Embryonic facial prominence (tissue), 1 donor: ENCODE results near the gene LEPROT.

Experiments
- DNase-seq: peaks from one replicate; pipeline ENCODE4 v3.0.0-alpha.2; 2016; ENCODE audit errors: extremely low spot score

Gene LEPROT

DNA sequence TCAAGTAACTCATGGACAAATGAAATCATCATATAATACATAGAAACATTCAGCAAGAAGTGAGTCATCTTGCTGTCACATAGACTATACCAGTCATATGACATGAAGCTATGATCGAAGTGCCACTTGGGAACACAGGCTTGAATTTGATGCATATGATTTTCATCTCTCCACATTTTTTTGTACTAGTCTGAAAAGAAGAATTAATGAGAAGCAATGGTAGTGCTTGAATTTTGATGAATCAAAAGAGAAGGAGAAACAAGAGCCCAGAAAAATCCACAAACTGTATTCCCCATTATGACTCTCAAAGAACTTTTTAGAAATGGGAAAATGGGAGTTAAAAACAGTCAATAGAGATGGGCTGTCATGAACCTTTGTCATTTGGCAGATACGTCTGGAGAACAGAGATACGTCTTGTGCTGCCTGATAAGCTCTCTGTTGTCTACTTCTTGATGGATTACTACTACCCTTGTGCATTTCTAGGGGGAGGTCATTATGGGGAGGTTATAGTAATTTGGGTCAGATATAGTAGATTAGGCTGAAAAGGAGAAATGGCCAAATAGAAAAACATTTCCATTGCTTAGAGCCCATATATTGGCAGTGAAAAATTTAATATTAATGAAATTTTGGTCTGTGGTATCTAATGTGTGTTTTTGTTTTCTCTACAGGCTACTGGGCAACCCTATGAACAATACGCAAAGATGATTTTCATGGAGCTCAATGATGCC is 8.0 kb upstream of the LEPROT start:
- no peak for DNase-seq

DNA sequence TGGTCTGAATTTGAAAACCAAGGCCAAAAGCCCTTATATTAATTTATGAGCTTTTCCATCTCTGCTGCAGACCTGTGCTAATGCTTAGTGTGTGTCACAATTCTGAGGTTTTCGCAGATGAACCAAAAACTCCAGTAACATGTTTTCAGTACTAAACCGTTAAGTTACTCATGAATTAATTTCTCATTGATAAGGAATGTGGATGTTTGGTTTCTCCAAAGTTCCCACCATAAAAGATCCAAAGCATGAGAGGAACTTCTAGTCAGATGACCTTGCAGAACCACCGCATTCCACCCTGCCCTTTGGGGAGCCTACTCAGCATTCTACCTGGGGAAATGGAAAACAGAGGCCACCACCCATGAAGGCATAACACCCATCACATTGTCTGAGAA is 7.5 kb upstream of the LEPROT start:
- no peak for DNase-seq

DNA sequence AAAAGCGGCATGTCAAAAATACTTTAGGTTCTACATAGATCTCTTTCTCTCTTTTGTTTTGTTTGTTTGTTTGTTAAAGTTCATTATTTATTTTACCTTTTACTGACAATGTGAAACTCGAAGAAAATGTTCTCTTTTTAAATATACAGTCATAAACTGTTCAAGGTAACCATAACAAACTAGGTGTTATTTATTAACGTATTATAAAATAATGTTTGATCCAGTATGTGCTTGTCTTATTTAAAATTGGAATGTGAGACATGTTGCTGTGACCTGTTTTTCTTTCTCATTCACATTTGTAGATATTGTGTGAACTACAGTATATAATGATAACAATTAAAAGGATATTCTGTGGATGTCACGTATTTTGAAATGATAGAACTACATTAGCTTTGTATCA is 5.9 kb upstream of the LEPROT start:
- no peak for DNase-seq

DNA sequence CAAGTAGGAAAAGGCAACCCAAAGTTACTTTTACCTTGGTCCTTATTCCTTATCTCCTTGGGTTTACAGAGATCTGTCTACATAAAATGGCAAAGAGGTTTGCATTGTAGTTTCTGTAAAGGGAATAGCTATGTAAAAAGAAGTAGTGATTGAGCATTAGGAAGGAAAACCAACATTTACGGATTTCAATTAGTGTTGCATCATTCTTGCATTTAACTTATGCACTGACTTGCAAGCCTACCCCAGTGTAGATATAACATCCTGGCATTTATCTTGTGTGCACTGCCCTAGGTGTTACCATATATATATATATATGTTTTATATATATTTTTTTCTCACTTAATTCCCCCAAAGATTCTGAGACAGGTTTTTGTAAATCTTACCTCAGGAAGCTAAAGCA is 3.7 kb upstream of the LEPROT start:
- no peak for DNase-seq

DNA sequence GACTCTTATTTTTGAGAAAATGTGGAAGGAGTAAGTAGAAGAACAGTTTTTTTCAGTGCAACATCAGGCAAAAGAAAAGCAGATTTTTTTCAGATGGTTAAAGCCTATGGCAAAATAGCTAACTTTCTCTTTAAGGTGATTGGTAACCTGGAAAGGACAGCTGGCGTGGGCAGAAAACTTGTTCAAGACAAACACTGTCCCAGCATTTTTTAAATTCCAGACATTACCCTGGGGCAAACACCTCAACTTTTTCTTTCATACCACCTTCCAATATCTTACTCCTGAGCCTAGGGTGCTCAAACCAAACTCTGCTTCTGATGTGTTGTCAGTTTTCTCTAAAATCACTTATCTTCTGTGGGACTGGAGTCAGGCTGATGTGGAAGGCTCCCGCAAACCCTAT is 2.7 kb upstream of the LEPROT start:
- DNase-seq = no peak

DNA sequence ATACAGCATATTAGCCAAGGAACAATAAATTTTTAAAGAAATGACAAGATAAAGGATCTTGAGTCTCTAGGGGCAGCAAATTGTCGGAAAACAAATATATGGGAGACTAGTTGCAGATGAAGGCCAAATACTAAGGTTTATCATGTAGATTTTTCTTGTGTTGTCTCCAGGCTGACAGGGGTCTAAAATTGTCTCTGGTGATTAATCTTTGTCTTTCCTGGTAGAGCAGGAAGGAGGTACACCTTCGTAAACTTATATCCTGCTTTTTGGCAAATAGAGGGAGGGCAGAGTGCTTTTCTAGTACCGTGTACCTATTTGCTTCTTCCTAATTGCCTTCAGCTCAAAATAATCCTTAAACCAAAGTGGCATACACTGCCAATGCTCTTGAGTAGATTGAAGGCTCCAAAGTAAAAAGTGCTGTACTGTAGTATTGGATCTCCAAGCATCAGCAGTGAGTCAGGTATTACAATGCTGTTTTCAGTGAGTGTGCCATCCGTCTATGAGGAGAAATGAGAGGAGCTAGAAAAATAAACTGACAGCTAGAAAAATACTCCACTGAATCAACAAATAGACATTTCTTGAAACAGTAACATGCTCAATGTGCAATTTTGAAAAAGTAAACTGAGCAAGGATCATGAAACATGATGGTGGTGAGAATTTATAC is 1.8 kb upstream of the LEPROT start:
- DNase-seq = no peak

DNA sequence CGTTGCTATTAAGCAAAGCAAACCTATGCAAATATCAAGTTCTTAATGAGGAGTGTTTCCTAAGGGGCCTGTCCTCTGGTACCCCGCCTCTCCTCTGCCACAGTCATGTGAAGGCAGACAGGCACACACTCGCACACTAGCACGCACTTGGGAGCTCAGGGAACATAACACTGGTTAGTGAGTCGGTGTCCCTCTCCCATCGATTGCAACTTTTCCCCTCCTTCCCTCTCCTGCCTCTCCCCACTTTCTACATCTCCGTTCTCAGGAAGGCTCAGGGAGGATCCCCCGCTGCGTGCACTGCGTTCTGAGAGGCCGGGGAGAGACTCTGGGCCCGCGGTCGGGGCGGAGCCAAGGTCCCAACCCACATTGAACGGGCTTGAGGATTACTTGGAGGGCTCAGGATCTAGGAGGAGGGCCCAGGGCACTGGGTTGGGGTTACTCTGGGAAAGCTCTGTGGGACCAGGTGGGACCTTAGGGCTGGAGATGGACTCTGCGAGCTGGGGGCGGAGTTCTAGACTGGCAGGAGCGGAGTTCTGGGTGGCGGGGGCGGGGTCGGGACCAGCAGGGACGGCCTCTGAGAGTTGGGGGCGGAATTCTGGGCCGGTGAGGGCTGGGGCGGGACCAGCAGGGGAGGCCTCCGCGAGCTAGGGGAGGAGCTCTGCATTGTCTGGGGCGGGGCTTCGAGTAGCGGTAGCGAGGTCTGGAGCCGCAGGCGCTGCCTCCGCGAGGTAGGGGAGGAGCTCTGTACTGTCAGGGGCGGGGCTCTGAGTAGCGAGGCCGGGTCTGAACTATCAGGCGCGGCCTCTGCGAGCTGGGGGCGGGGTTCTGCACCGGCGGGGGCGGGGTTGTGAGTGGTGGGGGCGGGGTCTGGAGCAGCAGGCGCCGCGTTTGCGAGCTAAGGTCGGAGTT is 533 bp upstream of the LEPROT start:
- DNase-seq = peak; percentile 98

DNA sequence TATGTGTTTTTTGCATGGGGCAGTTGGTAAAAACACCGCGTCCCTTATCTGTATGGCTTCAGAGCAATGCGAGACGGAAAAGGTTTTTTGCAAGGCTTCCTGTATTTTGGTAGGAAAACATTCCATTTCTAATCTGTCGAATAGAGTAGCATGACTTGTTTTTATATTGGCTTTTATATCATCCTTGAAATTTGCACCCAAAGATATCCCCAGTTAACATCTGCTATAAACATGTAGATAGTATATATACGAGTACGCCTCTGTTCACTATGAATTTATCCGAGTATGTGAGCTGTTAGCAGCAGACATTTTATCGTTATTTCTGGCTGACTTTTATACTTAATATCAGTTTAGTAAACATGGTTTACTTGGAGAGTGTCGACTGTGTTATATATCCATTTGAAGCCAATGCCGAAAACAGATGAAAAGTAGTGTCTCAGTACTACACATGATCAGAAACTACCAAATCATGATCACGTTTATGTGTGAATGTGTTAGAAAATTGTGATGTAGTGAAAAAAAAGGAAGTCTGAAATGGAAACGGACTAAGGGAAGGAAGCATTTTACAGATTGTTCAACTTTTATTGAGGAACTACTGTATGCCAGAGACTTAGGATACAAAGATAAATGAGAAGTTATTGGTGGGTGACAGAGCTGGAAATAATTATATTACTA is 1.0 kb downstream of the LEPROT start:
- no peak for DNase-seq

DNA sequence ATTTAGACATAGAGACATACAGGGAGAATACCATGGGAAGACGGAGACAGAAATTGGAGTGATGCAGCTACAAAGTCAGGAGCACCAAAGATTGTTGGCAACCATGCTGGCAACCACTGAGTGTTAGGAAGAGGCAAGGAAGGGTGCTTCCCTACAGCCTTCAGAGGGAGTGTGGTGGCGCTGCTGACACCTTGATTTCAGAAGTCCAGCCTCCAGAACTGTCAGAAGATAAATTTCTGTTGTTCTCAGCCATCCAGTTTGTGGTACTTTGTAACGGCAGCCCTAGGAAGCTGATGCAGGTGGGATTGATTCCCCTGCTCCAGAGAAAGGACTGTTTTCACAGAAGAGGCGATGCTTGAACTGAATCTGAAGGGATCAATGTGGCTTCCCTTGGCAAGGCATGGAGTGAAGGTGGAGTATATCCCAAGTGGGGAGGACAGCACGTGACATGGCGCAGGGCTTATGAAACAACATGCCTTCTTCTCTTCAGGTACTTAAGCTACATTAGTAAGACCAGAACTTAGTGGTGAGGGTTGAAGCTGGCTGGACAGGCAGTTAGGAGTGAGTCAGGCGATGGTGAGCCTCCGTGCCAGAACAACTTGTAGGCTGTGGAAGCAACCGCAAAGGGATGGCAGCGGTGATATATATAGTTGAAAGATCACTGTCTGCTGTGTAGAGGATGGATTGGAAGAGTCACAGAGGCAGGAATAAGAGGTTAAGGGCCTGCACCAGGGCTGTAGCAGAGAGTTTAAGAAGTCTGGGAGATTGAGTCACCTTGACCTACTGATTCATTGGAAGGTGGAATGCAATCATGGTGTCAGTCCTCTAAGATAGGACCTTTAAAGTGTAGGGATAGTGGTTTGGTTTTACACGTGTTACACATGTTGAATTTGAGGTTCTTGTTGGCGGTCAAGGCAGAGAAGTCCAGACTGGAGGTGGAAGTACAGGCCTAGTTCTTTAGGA is 2.1 kb downstream of the LEPROT start:
- no peak for DNase-seq

DNA sequence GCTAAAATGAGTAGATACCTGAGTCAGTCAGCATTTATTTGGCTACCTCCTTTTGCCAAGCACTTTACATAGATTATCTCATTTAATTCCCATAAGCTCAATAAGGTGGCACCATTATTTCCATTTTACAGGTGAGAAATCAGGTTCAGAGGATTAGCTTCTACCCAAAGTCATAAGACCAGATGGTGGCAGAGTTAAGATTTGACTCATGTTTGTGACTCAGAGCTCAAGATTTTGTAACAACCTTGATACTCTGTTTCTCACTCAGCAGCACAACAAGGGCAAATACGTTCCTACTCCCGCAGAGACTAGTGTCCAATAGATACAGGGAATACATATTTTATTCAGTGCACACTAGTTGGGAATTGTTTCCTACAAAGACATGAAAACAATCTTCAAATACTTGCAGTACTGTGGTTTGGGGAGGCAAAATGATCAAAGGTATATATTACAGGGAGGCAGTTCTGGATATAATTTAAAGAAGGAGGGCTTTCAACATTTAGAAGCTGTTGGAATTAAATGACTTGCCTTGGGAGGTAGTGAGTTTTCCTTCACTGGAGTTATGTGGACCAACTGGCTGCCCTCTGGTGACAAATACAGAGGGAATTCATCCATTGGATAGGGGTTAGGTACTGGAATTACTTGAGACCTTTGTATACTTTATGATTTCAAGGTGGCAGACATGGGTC is 3.6 kb downstream of the LEPROT start:
- no peak for DNase-seq

DNA sequence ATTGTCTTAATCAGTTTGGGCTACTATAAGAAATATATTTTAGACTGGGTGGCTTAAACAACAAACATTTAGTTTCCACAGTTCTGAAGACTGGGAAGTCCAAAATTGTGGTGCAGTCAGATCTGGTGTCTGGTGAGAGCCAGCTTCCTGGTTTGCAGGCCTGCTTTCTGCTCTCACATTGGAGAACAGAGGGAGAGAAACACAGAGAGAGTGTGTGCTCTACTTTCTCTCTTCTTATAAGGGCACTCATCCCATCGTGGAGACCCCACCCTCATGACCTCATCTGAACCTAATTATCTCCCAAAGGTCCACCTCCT is 4.1 kb downstream of the LEPROT start:
- no peak for DNase-seq

DNA sequence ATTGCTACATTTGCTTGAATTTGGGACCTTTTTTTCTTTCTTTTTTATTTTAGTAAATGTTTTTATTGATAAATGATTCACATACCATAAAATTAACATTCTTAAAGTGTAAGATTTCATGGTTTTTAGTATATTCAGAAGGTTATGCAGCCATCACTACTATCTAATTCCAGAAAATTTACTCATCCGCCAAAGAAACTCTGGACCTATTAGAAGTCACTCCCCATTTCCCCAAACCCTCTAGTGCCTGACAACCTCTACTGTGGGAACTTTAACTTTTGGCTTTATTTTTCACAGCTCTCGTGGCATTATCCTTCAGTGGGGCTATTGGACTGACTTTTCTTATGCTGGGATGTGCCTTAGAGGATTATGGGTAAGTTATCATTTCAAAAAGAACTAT is 4.5 kb downstream of the LEPROT start:
- DNase-seq = no peak

DNA sequence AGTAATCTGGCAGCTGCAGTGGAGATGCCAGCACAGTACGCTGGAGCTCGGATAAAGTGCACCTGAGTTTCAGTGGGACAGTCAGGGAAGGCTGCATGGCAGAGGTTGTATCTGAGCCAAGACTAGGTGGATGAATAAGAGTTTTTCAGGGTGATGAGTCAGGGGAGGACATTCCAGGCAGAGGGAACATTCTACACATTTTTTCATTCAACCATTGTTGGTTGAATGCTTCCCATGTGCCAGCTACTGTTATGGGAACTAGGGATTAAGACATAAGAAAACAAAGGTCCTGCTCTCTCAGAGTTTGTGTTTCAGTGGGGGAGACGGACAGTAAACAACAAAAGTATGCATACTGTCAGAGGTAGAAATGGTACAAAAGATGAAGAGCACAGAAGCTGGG is 5.2 kb downstream of the LEPROT start:
- no peak for DNase-seq

DNA sequence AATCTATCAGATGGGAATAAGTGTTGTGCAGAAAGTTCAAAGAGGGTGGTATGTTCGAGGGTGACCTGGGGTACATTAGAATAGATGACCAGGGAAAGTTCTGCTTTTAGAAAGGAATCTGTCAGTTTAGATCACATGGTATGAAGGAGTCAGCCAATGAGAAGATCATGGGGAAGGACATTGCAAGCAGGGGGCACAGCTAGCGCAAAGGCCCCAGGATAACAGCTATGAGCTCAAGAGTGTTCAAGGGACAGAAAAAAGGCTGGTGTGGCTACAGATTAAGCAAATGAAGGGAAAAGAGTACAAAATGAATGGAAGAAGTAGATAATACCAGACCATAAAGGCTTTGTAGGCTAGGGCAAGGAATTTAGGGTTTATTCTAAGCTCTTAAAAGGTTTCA is 8.6 kb downstream of the LEPROT start:
- DNase-seq = no peak

DNA sequence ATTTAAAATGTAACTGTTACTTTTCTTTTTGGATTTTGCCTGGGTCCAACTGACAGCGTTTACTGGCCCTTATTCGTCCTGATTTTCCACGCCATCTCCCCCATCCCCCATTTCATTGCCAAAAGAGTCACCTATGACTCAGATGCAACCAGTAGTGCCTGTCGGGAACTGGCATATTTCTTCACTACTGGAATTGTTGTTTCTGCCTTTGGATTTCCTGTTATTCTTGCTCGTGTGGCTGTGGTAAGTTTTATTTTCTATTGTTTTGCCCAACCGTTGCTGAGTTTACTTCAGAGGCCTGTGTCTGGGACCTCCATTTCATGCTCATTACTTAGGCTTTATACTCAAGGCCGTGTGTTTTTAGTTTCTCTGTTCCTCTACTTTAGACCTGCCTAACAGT is 9.3 kb downstream of the LEPROT start:
- DNase-seq = no peak

DNA sequence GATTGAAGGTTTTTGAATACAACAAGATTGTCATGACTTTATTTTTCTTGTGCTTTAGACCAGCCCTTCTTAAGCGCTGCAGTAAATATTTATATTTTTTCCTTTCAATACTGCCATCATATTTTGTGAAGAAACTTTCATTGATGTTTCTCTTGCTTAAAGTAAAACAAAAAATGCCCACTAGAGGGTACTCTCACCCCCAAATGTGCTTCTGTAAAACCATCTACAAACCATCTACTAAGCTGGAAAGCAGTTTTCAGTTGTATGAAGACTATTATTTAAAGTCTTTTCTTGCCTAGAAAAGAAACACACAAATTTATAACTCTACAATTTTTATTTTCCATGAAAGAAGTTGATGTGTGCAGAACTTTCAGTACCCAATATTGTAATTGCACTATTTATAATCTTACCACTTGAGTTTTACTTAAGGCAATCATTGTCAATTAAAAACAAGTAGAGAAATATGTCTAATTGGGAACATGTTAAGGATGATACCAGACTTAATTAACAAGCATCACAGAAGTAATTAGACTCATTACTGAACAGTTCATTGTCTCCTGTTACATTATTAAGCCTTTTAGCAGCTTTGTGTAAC is 10.7 kb downstream of the LEPROT start:
- no peak for DNase-seq

DNA sequence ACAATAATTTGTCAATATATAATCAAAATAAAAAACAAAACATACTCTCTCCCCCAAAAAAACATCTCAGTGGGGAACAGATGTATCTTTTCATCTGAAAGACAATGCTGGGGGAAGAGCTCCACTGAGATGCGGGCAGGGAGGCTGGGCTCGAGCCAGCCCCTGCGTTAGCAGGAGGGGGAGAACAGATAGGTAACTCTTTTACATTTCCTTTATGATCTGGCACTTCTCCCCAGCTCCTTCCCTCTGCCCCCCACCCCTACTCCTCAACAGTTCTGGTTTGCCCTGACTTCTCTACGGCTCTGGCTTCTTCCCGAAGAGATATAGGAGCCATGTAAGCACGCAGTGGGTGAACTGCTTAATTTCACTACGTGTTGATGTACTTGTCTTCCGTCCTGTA is 12.4 kb downstream of the LEPROT start:
- DNase-seq = no peak

DNA sequence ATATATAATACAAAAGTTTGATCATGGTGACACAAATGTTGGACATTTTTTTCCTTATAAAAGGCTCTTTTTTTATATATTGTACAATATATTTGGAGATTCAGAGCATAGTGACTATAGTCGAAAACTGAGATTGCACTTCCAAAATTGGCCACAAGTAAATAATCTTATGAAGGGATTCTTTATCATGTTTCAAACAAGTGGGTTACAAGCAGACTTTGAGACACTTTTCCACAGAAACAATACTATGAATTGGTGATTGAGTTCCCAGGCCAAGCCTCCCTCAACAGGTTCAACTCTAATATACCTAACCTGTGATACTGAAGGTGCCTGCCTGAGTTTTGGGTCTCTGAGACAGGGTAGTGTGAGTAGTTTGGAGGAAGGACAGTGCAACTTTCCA is 13.8 kb downstream of the LEPROT start:
- DNase-seq = no peak

DNA sequence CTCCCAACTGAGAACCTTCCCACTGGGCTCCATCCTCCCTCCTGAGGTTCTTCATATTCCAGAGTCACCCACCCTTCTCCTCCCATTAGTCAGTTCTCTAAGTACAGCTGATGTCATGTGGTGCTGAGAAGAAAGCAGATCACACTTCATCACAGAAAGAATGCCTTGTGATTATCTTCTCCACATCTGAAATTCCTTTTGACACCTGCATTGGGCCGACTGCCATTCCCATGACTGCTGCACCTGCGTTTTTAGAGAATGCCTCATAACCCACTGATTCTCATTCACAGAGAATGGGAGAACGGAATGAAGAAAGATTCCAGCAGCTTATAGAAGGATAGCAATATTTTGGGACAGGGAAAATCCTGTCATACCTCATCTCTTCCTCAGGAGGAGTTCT is 14.3 kb downstream of the LEPROT start:
- DNase-seq = no peak

DNA sequence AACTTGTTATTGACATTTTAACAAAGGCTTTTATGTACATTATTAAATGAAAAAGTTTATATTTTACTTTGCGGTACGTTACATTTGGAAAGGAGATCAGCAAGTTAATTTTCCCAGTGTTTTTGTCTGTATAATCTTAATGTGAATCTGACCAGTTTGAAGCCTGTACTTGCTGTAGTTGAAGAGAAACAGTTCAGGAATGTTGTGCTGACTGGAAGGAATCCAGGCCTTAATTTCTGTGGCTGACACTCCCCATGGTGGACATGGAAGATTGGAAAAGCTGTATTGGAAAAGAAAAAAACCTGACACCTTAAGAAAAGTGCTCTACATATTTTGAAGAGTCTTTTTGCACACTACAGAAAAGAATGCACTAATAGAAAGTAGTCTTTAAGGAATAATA is 15.5 kb downstream of the LEPROT start:
- no peak for DNase-seq
